ENCODE measurements around the gene PLAAT4.

The PLAAT4 gene

DNA sequence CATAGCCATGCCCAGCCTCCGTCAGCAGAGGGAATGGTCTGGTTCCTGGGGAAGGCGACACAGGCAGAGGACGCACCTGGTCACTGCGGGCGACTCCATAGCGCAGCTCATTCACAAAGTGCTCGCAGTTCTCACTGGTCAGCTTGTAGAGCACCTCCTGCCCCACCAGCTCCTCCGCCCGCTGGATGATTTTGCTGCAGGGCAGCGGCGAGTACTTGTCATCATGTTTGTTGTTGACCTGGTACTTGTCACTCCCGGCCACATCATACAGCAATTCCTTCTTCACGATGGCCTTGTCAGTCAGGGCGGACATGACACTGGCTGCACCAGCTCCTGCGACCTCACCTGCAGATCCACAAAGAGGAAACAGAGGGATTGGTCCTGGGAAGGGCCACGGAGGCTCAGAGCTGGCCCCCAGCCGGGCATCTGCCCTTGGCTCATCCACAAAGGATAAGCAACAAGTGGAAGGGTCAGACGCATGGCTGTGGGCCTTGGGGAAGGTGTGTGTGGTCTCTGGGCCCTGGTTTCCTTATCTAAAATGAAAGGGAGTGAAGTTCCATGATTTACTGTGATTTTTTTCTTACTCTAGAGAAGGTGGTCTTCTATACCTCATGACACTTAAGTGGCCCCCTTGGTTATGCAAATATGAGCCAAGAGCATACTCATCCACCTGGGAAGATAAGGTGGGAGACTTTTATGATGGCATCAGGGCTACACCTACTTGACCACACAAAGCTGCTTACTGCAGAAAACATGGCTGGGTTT, 53.6 kb downstream of the PLAAT4 start:
- FAIRE-seq, result no peak
- TF ChIP-seq, protein P1, sequence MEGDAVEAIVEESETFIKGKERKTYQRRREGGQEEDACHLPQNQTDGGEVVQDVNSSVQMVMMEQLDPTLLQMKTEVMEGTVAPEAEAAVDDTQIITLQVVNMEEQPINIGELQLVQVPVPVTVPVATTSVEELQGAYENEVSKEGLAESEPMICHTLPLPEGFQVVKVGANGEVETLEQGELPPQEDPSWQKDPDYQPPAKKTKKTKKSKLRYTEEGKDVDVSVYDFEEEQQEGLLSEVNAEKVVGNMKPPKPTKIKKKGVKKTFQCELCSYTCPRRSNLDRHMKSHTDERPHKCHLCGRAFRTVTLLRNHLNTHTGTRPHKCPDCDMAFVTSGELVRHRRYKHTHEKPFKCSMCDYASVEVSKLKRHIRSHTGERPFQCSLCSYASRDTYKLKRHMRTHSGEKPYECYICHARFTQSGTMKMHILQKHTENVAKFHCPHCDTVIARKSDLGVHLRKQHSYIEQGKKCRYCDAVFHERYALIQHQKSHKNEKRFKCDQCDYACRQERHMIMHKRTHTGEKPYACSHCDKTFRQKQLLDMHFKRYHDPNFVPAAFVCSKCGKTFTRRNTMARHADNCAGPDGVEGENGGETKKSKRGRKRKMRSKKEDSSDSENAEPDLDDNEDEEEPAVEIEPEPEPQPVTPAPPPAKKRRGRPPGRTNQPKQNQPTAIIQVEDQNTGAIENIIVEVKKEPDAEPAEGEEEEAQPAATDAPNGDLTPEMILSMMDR (IDR thresholded peaks at IDR 0.05; ENCODE audit: insufficient read depth, missing control alignments), result no peak
- DNase-seq (ENCODE audit: insufficient read length, low spot score), result no peak

DNA sequence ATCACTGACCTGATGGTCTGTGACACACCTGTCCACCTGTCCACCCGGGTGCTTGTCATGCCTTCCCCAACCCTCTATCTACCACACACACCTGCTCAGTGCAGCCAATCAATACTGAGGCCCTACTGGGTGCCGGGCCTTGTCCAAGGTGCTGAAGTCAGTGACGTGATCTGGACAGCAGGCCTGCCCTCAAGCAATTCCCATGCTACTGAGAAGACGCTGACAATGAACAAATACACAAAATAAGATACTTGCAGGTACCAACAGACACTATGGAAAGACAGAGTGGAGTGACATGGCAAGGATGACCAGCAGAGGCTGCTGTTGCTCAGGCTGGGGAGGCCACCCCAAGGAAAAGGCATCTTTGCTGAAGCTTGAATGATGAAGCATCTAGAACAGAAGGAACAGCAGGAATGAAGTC, 56.4 kb downstream of the PLAAT4 start:
- TF ChIP-seq, protein P1 (IDR thresholded peaks at IDR 0.05; ENCODE audit: insufficient read depth, missing control alignments), result peak; percentile 65
- FAIRE-seq (no peak), DNase-seq (ENCODE audit: insufficient read length, low spot score) (no peak)

DNA sequence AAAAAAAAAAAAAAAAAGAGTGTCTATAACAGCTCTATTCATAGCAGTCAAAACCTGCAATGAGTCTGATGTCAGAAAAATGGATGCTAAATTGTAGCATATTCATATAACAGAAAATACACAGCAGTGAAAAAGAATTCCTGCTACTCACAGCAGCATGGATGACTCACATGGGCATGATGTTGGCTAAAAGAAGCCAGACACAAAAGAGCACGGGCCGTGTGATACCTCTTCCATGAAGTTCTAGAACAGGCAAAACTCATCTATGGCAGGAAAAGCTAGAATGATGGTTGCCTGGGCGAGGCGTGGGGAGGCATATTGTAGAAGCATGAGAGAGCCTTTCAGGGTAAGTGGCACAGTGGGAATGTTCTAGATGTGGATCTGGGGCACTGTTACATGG, 58.7 kb downstream of the PLAAT4 start:
- TF ChIP-seq, protein P1 (IDR thresholded peaks at IDR 0.05; ENCODE audit: insufficient read depth, missing control alignments), result no peak
- no peak for DNase-seq (ENCODE audit: insufficient read length, low spot score)
- no peak for FAIRE-seq

All from D721Med (cell line).